HG02678 (cell line): ENCODE measurements around the gene TNNC1.

Source experiments
- ATAC-seq: cut with Tn5 transposase; IDR thresholded peaks from one replicate; pipeline ENCODE4 v1.9.1; 2021; ENCODE audit warnings: mild to moderate bottlenecking, moderate library complexity; ENCODE audit not compliant: unreplicated experiment

Gene TNNC1

GRCh38 chr3:52484680-52485461 is 31.0 kb upstream of the TNNC1 start:
- ATAC-seq, result no peak

DNA sequence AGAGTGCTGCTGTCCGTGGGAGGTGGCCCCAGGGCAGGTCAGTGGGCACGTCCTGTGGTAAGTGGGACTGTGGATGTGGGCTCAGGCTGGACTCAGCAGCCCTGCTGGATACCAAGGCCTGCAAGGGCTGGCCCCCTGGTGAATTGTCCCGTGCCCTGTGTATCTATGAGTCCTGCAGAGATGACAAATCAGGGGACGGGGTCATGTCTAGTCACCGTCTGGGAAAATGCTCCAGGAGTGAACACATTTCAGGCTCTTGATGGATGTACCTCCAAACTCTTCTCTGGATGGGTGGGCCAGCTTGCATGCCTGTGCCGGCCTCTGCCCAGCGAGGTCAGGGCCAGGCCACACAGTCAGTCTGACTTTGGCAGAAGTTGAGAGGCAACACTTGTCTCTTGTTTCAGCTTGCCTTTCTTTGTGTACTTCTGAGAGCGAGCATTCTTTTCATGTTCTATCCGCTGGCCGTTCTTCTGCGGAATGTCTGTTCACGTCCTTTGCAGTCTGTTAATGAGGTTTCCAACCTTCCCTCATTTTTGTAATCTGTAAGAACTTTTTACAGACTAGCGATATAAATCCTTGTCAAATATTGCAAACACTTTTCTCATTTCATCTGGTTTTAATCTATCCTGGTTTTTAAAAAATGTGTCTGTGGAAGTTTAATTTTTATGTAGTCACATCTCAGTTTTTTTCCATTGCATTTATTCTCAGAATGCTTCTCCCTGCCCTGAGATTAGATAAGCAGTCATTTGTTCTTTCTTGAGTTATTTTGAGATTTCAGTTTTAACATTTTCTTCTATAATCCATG is 29.9 kb upstream of the TNNC1 start:
- no peak for ATAC-seq

- no peak for ATAC-seq
Observed at GRCh38 chr3:52483081-52483480, 29.2 kb upstream of the TNNC1 start.

GRCh38 chr3:52481819-52482521 is 28.1 kb upstream of the TNNC1 start:
- no peak for ATAC-seq

DNA sequence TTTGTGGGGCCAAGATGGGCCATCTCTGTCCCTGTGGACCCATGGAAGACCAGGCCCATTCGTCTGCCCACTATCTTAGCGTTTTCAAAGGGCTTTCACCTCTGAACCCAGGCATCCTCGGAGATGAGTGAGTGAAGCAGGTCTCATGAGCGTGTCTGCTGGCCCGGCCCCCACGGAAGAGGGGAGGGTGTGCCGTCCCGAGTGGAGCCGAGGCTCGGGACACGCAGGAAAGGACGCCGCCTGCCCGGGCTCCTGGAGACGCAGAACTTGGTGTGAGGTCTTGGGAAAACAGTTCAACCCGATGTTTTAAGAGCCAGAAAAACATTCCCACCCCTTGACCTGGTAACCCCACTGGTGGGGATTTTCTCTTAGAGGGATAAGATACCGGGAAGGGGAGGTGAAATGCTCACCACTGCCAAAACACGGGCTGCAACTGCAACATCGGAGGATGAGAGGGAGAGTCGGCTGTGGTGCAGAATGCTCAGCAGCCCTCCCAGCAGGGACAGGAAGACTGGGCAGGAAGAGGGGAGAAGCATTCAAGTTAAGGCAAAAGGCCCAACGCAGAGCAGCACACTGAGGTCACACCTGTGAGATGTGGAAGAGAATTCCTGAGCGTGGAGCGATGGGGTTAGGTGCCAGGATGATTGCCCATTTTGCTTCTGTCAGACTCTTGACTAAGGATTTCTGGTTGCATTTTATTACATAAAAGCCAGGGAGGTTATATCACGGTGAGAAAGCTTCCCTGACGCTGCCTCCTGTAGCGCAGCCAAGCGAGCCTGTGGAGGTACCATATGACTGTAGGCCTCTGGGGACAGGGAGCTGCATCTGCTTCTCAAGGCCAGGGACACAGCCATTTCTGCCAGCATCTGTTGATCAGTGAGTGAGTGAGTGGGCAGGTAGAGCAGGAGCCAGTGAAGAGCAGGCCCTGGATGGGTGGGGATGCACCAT is 27.2 kb upstream of the TNNC1 start:
- ATAC-seq, result no peak

GRCh38 chr3:52479877-52480575 is 26.2 kb upstream of the TNNC1 start:
- ATAC-seq, result no peak

DNA sequence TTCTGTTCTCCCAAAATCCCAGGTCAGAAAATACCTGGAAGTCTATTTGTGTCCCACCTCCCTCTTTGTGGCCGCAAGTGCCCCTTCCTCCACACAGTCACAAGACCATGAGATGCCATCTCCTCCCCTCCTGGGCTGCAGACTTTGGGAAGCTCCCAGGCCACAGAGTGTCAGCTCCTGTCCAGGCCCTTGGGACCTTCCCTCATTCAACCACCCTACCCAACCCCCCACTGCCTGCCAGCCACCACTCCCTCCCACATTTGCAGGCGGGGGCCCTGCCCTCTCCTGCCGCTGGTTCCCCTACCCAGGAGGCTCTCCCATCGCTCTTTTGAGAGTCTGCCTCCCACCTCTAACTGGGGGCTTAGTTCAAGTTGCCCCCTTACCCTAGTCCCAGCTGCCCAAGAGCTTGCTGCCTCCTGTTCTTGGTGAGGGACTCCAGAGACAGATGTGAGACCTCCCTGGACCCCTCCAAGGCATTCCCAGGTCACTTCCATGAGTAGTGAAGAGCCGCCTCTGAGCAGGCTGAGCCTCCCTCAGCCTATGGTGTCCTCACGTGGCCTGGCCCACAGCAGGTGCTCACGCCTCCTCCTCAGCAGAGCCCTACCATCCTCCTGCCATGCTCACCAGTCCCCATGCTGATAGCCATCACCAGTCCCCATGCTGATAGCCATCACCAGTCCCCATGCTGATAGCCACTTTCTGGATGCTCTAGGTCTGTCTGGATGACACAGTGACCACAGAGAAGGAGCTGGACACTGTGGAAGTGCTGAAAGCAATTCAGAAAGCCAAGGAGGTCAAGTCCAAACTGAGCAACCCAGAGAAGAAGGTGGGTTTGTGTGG is 25.4 kb upstream of the TNNC1 start:
- no peak for ATAC-seq

DNA sequence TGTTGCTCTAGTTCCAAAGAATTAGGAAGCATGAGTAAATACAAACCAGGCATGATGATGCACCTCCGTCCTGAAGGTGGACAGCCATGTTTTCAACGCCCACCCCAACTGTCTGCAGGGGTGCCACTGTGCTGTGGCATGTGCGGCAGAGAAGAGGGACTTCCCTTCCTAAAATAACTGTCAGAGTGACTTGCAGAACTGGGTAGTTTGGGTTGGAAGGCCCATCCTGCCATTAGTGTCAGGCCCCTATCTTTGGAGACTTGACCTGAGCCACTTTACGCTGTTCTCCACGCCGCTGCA is 23.9 kb upstream of the TNNC1 start:
- no peak for ATAC-seq

GRCh38 chr3:52477076-52477795 is 23.4 kb upstream of the TNNC1 start:
- ATAC-seq, result no peak

DNA sequence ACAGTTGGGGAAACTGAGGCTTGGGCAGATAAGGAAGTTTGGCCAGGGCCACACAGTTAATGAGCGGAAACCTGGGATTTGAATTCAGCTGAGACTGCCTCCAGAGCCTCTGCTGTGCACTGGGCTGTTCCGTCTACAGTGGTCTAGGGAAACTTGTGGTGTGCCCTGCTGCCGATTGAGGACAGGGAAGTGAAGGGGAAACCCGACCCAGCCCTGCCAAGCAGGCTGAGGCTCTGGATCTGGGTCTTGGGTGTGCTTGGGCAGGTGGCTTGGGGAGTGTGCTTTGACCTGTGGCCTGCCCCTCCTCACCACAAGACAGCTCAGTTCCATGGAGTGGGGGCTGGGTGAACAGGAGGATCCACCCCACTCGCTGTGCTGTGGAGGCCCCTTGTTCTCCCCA is 19.2 kb upstream of the TNNC1 start:
- ATAC-seq, result no peak

- ATAC-seq, result no peak
Observed at GRCh38 chr3:52472239-52473000, 18.6 kb upstream of the TNNC1 start.

GRCh38 chr3:52471371-52472238 is 17.8 kb upstream of the TNNC1 start:
- ATAC-seq, result no peak

DNA sequence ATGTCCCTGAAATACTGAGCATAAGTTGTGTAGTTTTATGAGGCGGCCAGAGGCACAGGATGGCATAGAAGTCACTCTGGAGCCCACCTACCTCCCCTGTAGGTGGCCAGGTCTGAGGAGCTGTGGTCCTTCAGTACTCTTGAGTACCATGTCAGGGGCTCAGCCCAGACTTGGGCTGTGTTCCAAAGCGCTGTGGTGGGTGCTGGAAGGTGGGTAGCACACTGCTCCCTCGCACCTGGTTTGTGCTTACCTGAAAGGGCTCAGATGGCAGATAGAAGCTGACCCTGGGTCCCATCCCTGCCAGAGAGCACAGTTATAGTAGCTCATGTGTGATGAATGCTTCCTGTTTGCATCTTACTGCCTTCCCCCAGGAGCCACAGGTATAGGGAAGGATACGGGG is 17.1 kb upstream of the TNNC1 start:
- no peak for ATAC-seq

DNA sequence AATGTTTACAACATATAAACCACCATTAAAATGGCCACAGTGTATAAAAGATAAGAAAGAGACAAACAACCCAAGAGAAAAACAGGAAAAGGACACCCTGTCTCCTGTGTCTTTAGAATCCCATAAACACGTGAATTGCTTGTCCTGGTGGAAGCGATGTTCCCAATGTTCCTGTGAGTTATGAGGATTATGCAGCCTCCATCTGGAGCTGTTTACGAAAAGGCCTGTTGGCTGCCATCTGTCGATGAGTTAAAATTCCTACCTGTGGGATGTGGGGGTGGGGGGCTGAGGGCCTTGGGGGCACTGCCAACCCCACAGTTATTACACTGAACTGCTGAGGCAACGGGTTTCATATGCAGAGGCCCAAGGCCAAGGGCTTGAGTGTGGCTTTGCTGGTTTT is 15.2 kb upstream of the TNNC1 start:
- ATAC-seq, result no peak

- ATAC-seq, result no peak
Observed at GRCh38 chr3:52468336-52468735, 14.5 kb upstream of the TNNC1 start.

GRCh38 chr3:52463416-52463815 is 9.6 kb upstream of the TNNC1 start:
- ATAC-seq, result no peak

DNA sequence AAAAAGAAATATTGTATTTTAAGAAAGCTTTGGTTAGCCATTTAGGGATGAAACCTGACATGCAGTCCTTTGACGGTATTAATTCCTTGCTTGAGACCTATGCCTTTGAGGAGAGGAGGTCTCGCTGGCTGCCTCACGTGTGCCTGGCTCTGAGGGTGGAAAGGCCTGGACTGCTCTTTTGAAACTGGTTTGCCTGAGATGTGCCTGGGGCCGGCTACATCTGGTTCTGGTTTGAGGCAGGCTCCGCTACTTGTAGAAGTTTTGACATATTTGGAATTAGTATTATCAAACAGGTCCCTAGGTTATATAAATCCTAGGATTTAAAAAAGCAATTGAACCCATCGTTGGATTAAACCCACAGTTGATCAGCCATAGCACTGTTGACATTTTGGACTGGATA is 8.0 kb upstream of the TNNC1 start:
- no peak for ATAC-seq
